ENCODE results near the gene DISC1.

- TF ChIP-seq, protein P1, sequence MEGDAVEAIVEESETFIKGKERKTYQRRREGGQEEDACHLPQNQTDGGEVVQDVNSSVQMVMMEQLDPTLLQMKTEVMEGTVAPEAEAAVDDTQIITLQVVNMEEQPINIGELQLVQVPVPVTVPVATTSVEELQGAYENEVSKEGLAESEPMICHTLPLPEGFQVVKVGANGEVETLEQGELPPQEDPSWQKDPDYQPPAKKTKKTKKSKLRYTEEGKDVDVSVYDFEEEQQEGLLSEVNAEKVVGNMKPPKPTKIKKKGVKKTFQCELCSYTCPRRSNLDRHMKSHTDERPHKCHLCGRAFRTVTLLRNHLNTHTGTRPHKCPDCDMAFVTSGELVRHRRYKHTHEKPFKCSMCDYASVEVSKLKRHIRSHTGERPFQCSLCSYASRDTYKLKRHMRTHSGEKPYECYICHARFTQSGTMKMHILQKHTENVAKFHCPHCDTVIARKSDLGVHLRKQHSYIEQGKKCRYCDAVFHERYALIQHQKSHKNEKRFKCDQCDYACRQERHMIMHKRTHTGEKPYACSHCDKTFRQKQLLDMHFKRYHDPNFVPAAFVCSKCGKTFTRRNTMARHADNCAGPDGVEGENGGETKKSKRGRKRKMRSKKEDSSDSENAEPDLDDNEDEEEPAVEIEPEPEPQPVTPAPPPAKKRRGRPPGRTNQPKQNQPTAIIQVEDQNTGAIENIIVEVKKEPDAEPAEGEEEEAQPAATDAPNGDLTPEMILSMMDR (IDR thresholded peaks at IDR 0.05): no peak
- no peak for TF ChIP-seq POLR2A (IDR thresholded peaks at IDR 0.05)
- no peak for TF ChIP-seq EP300 (IDR thresholded peaks at IDR 0.05)
- no peak for TF ChIP-seq POLR2AphosphoS5 (IDR thresholded peaks at IDR 0.05)
These were observed 252.7 kb downstream of the DISC1 start for GRCh38 chr1:231879296-231879695.
